IPS DF 6.9 (cell line): Measurements from ENCODE around the gene PGBD5.

ENCODE experiments used
- DNase-seq: peaks from one replicate; pipeline ENCODE4 v3.0.0-alpha.2; 2013; ENCODE audit warnings: low read depth, low spot score
- H3K27ac ChIP-seq: one replicate; pipeline ENCODE4 v1.5.1; 2013; ENCODE audit warnings: low read length, control low read depth
- H3K27me3 ChIP-seq: 2 replicates; pipeline ENCODE4 v1.6.1; 2013; ENCODE audit warnings: mild to moderate bottlenecking, low read length; ENCODE audit not compliant: control insufficient read depth, insufficient read depth
- H3K36me3 ChIP-seq: 2 replicates; pipeline ENCODE4 v1.6.1; 2013; ENCODE audit warnings: low read length; ENCODE audit not compliant: control insufficient read depth, insufficient read depth
- H3K4me1 ChIP-seq: 2 replicates; pipeline ENCODE4 v1.6.1; 2013; ENCODE audit warnings: low read length; ENCODE audit not compliant: control insufficient read depth, insufficient read depth
- H3K4me3 ChIP-seq: 2 replicates; pipeline ENCODE4 v1.5.1; 2013; ENCODE audit warnings: mild to moderate bottlenecking, low read length
- H3K9me3 ChIP-seq: 2 replicates; pipeline ENCODE4 v1.6.1; 2013; ENCODE audit warnings: low read length, inconsistent platforms; ENCODE audit not compliant: control insufficient read depth, insufficient read depth
- WGBS: extraction: QIAGEN DNeasy Blood & Tissue Kit; methylation state at CpG from one replicate; pipeline ENCODE4 v1.1.7; 2013; ENCODE audit warnings: mixed read lengths, missing lambda C conversion rate; ENCODE audit not compliant: insufficient read length, insufficient coverage; 5-methylcytosine and 5-hydroxymethylcytosine counted together

The PGBD5 gene

GRCh38 chr1:230379462-230379861 is 46.7 kb downstream of the PGBD5 start:
- peaks cover 4% of the 10 kb centered on the region; the same call in 1 of the 2 replicates for H3K4me1 ChIP-seq
- no peaks in the 10 kb centered on the region for H3K27me3 ChIP-seq
- WGBS = no CpG with 5 or more reads among the region's 3 CpGs
- no peaks in the 10 kb centered on the region for H3K9me3 ChIP-seq
- H3K36me3 ChIP-seq = no peaks in the 10 kb centered on the region
- no peak for DNase-seq
- no peak overlapping the region for H3K4me3 ChIP-seq
- H3K27ac ChIP-seq = no peak overlapping the region

GRCh38 chr1:230377851-230378250 is 48.3 kb downstream of the PGBD5 start:
- no peaks in the 10 kb centered on the region for H3K9me3 ChIP-seq
- no peak for DNase-seq
- H3K4me3 ChIP-seq = no peak overlapping the region
- no CpG with 5 or more reads among the region's 2 CpGs for WGBS
- no peaks in the 10 kb centered on the region for H3K27me3 ChIP-seq
- H3K36me3 ChIP-seq = no peaks in the 10 kb centered on the region
- peaks cover 5% of the 10 kb centered on the region for H3K4me1 ChIP-seq
- no peak overlapping the region for H3K27ac ChIP-seq

- DNase-seq = no peak
- Histone ChIP-seq H3K27me3 (no peaks in the 10 kb centered on the region), H3K4me3 (no peak overlapping the region), H3K4me1 (peaks cover 5% of the 10 kb centered on the region), H3K36me3 (no peaks in the 10 kb centered on the region), H3K9me3 (no peaks in the 10 kb centered on the region), H3K27ac (no peak overlapping the region)
- no CpG with 5 or more reads among the region's 8 CpGs for WGBS
Measured at GRCh38 chr1:230377324-230377723, 48.8 kb downstream of the PGBD5 start.

GRCh38 chr1:230376296-230376695 is 49.8 kb downstream of the PGBD5 start:
- Histone ChIP-seq H3K27ac (no peak overlapping the region), H3K9me3 (no peaks in the 10 kb centered on the region), H3K4me1 (peaks cover 2% of the 10 kb centered on the region; the same call in 1 of the 2 replicates), H3K27me3 (no peaks in the 10 kb centered on the region), H3K36me3 (no peaks in the 10 kb centered on the region), H3K4me3 (no peak overlapping the region)
- no peak for DNase-seq
- WGBS = no CpG with 5 or more reads among the region's 4 CpGs

GRCh38 chr1:230375780-230376179 is 50.4 kb downstream of the PGBD5 start:
- DNase-seq = no peak
- Histone ChIP-seq H3K27ac (no peak overlapping the region), H3K27me3 (no peaks in the 10 kb centered on the region), H3K4me3 (no peak overlapping the region), H3K36me3 (no peaks in the 10 kb centered on the region), H3K9me3 (no peaks in the 10 kb centered on the region), H3K4me1 (peaks cover 2% of the 10 kb centered on the region; the same call in 1 of the 2 replicates)
- WGBS = no CpG with 5 or more reads among the region's 6 CpGs

- H3K27ac ChIP-seq = no peak overlapping the region
- H3K9me3 ChIP-seq = no peaks in the 10 kb centered on the region
- H3K4me3 ChIP-seq = no peak overlapping the region
- WGBS = no CpG with 5 or more reads among the region's 3 CpGs
- no peaks in the 10 kb centered on the region for H3K36me3 ChIP-seq
- DNase-seq = no peak
- peaks cover 2% of the 10 kb centered on the region; the same call in 1 of the 2 replicates for H3K4me1 ChIP-seq
- H3K27me3 ChIP-seq = no peaks in the 10 kb centered on the region
Measured at GRCh38 chr1:230375147-230375546, 51.0 kb downstream of the PGBD5 start.

GRCh38 chr1:230371923-230372703 is 54.0 kb downstream of the PGBD5 start:
- no peak overlapping the region for H3K4me3 ChIP-seq
- no peaks in the 10 kb centered on the region for H3K9me3 ChIP-seq
- no peak for DNase-seq
- H3K27ac ChIP-seq = no peak overlapping the region
- WGBS = no CpG with 5 or more reads among the region's 12 CpGs
- H3K27me3 ChIP-seq = no peaks in the 10 kb centered on the region
- H3K36me3 ChIP-seq = no peaks in the 10 kb centered on the region
- H3K4me1 ChIP-seq = peaks cover 2% of the 10 kb centered on the region; the same call in 1 of the 2 replicates

- no CpG with 5 or more reads among the region's 10 CpGs for WGBS
- no peaks in the 10 kb centered on the region for H3K27me3 ChIP-seq
Measured at GRCh38 chr1:230370109-230370508, 56.0 kb downstream of the PGBD5 start.

GRCh38 chr1:230368871-230369270 is 57.3 kb downstream of the PGBD5 start:
- no peak for DNase-seq
- Histone ChIP-seq H3K4me3 (no peak overlapping the region), H3K4me1 (peaks cover 2% of the 10 kb centered on the region; the same call in 1 of the 2 replicates), H3K27ac (no peak overlapping the region), H3K9me3 (no peaks in the 10 kb centered on the region), H3K27me3 (no peaks in the 10 kb centered on the region), H3K36me3 (no peaks in the 10 kb centered on the region)
- no CpG with 5 or more reads among the region's 4 CpGs for WGBS

More at GRCh38 chr1:230370109-230370508, 56.0 kb downstream of the PGBD5 start:
- H3K9me3 ChIP-seq = no peaks in the 10 kb centered on the region
- no peak overlapping the region for H3K4me3 ChIP-seq
- no peak for DNase-seq
- no peaks in the 10 kb centered on the region for H3K36me3 ChIP-seq
- no peak overlapping the region for H3K27ac ChIP-seq
- peaks cover 2% of the 10 kb centered on the region; the same call in 1 of the 2 replicates for H3K4me1 ChIP-seq

GRCh38 chr1:230368363-230368762 is 57.8 kb downstream of the PGBD5 start:
- DNase-seq = no peak
- Histone ChIP-seq H3K36me3 (no peaks in the 10 kb centered on the region), H3K4me3 (no peak overlapping the region), H3K27me3 (no peaks in the 10 kb centered on the region), H3K4me1 (peaks cover 2% of the 10 kb centered on the region; the same call in 1 of the 2 replicates), H3K9me3 (no peaks in the 10 kb centered on the region), H3K27ac (no peak overlapping the region)
- no CpG with 5 or more reads among the region's 5 CpGs for WGBS

GRCh38 chr1:230366504-230366915 is 59.6 kb downstream of the PGBD5 start:
- no peaks in the 10 kb centered on the region for H3K27me3 ChIP-seq
- H3K4me3 ChIP-seq = no peak overlapping the region
- no peaks in the 10 kb centered on the region for H3K36me3 ChIP-seq
- H3K4me1 ChIP-seq = no peaks in the 10 kb centered on the region
- H3K9me3 ChIP-seq = no peaks in the 10 kb centered on the region
- WGBS = no CpG with 5 or more reads among the region's 7 CpGs
- no peak overlapping the region for H3K27ac ChIP-seq
- DNase-seq = no peak
